HG03571 (cell line): Measurements from ENCODE around the gene GRB7.
A peak's percentile ranks its signal among the peaks of the same experiment; 100 is the strongest.
"Not testable (repeated sequence)": the region's sequence is repeated elsewhere in the genome, so short reads cannot be mapped to it uniquely, and the experiment has no call there.

Experiments
- ATAC-seq: cut with Tn5 transposase; IDR thresholded peaks from one replicate; pipeline ENCODE4 v1.9.1; 2021; ENCODE audit not compliant: unreplicated experiment

GRB7 gene

GRCh38 chr17:39730095-39730921 lies 7.4 kb upstream of the GRB7 start, which contains the start of gene MIEN1:
TSS of gene MIEN1 (minus strand) at chr17:39730532. CDS start at chr17:39730495, 37 bp downstream.
- peak; percentile 80 for ATAC-seq

- ATAC-seq = no peak
These were observed 5.2 kb upstream of the GRB7 start for GRCh38 chr17:39732586-39732985.

- ATAC-seq = no peak
These were observed 1.9 kb upstream of the GRB7 start for GRCh38 chr17:39735882-39736281.

GRCh38 chr17:39736319-39737165 lies 1.2 kb upstream of the GRB7 start:
- ATAC-seq = no peak

GRCh38 chr17:39737206-39737759 lies 455 bp upstream of the GRB7 start:
- no peak for ATAC-seq

- no peak for ATAC-seq
These were observed 797 bp downstream of the GRB7 start for GRCh38 chr17:39738568-39738901.

GRCh38 chr17:39738983-39739884 lies 1.5 kb downstream of the GRB7 start:
- no peak for ATAC-seq

- ATAC-seq = no peak
These were observed 2.2 kb downstream of the GRB7 start for GRCh38 chr17:39739885-39740356.

GRCh38 chr17:39740357-39741111 lies 2.8 kb downstream of the GRB7 start:
- no peak for ATAC-seq

GRCh38 chr17:39742126-39742855 lies 4.6 kb downstream of the GRB7 start:
- no peak for ATAC-seq

- no peak for ATAC-seq
These were observed 5.2 kb downstream of the GRB7 start for GRCh38 chr17:39742856-39743436.

GRCh38 chr17:39744075-39744835 lies 6.5 kb downstream of the GRB7 start:
- ATAC-seq = no peak

GRCh38 chr17:39744836-39745215 lies 7.1 kb downstream of the GRB7 start:
- no peak for ATAC-seq

GRCh38 chr17:39745335-39746144 lies 7.8 kb downstream of the GRB7 start:
- ATAC-seq = no peak

- no peak for ATAC-seq
These were observed 8.4 kb downstream of the GRB7 start for GRCh38 chr17:39746145-39746461.

- ATAC-seq = no peak
These were observed 10.0 kb downstream of the GRB7 start for GRCh38 chr17:39747745-39748144.

- ATAC-seq = not testable (repeated sequence)
These were observed 10.8 kb downstream of the GRB7 start for GRCh38 chr17:39748444-39749034.
